GM21576 (cell line): ENCODE results near the gene KIF17.
"Not testable (repeated sequence)": the region's sequence is repeated elsewhere in the genome, so short reads cannot be mapped to it uniquely, and the experiment has no call there.

Experiments
- ATAC-seq: cut with Tn5 transposase; IDR thresholded peaks from one replicate; pipeline ENCODE4 v1.9.1; 2021; ENCODE audit warnings: mild to moderate bottlenecking, moderate library complexity; ENCODE audit not compliant: unreplicated experiment

KIF17 gene

GRCh38 chr1:20727746-20728316, 10.0 kb upstream of the KIF17 start:
- ATAC-seq: no peak

- ATAC-seq: no peak
These were observed 9.3 kb upstream of the KIF17 start for GRCh38 chr1:20726932-20727745.

DNA sequence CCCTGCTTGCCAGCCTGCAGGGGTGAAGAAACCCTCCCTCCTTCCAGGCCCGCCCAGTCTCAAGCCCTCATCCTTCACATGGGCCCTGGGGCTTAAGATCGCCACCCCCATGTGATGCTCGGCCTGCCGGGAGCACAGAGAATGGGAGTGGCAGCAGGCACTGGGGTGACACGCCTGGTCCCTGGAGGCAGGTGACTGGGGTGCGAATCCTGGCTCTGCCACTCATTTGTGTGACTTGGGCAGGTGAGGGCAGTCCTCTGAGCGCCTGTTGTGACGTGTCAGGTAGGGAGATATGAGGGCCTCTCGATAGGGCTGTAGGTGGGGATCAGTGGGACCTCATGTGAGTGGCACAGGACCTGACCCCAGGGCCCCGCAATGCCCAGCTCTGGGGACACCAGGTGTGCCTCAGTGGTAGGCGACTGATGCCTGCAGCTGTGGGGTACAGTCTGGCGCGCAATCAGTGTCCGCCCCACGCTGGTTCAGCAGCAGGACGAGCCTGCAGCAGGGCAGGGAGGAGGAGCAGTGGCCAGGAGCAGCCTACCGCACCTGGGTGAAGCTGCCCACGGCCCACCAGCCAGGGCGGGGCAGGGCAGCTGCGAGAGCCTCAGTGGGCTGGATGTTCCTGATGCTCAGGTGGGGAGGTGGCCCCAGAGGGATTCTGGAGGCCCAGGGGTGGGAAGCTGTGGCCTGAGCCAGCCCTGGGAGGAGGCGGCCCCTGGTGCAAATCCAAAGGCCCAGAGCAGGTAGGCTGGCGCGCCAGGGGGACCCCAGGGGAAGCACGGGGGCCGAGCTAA, 8.5 kb upstream of the KIF17 start:
- no peak for ATAC-seq

GRCh38 chr1:20725189-20726117, 7.6 kb upstream of the KIF17 start:
- ATAC-seq: no peak

DNA sequence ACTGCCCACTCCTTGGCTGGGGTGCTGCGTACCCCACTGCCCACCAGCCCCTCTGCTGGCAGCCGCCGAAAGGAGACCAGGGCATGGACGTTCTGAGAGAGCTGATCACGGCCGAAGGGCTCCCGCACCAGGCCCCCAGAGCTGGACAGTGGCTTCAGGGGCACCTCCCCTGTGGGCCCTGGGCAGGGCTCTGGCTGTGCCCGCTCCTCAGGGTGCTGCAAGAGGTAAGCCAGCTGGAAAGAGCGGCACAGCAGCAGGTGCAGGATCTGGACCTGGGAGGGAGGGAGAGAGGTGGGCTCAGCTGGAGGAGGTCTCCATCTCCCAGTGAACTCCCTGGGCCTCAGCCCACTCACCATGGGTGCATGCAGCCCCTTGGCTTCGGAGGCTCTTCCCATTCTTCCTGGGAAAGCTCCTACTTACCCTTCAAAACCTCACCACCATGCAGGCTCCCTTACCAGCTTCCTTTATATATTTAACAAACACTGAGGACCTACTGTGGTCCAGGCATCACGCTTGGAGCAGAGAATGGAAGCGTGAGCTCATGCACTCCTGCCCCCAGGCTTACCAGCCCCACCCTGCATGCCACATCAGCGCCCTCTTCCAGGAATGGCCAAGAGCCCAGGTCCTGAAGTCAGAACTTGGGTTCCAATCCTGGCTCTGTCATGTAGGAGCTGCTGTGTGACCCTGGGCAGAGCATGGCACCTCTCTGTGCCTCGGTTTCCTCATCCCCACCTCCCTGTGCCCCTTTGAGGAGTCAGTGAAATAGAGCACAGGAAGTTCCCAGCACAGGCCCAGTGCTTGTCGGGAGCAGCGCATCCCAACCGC, 6.8 kb upstream of the KIF17 start:
- no peak for ATAC-seq

DNA sequence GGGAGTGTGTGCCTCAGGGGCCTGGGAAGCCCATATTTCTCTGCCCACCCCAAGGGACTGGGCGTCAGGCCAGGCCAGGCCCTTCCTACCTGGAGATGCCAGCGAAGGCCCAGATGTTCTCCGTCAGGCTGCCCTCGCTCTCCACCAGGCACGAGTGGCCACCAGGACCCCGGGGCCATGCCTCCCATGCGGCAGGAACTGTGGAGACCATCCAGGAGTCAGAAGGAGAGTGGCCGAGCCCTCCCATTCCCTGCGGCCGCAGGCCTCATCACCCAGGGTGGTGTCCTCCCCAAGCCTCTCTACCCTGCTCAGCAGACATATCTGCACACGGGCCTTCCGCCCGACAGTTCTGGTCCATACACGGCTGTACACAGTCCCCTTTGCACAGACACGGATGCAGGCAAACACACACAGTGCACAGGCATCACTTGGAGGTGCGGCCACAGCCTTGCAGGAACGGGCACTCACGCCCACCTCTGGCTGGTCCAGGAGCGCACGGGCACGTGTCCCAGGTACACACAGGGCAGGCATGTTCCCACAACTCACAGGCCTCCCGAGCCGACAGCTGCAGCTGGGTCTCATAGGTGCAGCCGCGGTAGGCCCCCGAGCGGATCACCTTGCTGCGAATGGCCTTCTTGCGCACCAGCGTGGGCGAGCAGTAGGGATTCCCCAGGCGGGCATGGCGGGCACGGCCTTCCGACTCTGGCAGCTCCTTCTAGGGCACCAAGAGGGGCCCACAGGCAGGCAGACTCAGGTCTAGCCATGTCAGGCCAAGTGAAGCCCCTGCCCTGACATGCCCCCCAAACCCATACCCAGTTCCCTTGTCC, 5.9 kb upstream of the KIF17 start:
- no peak for ATAC-seq

GRCh38 chr1:20723159-20723536, 5.3 kb upstream of the KIF17 start:
- no peak for ATAC-seq

GRCh38 chr1:20721117-20722061, 3.6 kb upstream of the KIF17 start:
- no peak for ATAC-seq

GRCh38 chr1:20720631-20721091, 2.9 kb upstream of the KIF17 start:
- no peak for ATAC-seq

GRCh38 chr1:20719871-20720620, 2.2 kb upstream of the KIF17 start:
- no peak for ATAC-seq

DNA sequence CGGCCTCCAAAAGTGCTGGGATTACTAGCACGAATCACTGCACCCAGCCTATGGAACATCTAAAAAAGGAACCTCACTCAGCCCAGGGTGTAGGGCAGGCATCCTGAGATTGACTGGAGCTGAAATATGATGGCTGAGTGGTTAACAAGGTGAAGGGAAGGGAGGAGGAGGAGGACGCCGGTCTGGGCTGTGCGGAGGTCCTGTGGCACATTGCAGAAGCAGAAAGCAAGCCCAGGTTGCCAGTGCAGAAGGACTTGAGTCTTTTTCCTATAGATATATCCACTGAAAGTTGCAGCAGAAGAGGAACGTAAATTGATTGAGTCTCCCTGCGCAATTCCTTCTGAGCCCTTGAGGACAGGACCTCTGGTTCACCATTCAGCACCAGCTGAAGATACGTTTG, 1.5 kb upstream of the KIF17 start:
- ATAC-seq: no peak

DNA sequence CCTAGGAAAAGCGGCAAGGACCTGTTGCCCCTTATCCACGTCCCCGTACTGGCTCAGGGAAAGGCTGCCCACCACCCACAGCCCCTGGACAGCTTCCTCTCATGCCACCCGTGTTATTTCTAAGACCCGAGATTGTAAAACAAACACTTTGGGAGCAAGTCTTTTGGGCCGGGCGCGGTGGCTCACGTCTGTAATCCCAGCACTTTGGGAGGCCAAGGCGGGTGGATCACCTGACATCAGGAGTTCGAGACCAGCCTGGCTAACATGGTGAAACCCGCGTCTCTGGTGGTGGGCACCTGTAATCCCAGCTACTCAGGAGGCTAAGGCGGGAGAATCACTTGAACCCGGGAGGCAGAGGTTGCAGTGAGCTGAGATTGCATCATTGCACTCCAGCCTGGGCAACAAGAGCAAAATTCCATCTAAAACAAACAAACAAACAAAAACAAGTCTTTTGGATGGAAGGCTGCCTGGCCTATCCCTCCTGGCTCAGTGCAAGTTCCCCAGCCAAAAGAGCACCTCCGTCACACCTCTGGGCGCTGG, 606 bp upstream of the KIF17 start:
- ATAC-seq: not testable (repeated sequence)

- ATAC-seq: no peak
These were observed 1.6 kb downstream of the KIF17 start for GRCh38 chr1:20716232-20716631.

DNA sequence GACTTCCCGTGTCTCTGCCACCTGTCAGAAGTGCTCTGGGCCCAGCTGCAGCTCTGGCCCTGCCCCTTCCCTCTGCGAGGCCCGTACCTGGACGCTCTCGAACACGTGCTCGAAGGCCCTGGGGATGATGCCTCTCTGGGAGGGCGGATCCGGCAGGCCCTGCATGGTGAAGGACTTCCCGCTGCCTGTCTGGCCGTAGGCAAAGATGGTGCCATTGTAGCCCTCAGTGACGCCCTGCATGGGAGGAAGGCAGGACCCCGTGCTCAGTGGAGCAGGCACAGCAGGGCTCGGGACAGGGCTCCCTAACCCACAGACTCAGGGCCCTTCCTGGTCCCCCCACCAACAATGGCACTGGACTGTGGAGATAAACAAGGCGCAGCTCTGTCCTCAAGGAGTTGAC, 2.4 kb downstream of the KIF17 start:
- no peak for ATAC-seq

DNA sequence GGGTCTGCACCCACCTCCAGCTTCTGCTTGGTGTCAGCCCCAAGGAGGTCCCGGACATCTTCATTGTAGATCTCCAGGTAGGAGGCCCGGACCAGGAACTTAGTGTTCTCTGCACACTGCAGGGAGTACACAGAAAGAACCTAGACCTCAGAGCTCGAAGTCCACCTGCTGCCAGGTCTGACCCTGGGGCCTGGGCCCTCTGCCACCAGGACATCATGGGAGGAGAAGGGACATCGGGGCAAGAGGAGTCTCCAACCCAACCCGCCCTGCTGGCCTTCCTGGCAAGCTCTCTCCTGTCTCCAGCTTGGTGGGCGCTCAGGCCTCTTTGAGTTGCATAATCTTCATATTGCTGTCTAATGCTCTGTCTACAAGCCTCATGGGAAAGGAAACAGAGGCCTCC, 4.4 kb downstream of the KIF17 start:
- no peak for ATAC-seq

DNA sequence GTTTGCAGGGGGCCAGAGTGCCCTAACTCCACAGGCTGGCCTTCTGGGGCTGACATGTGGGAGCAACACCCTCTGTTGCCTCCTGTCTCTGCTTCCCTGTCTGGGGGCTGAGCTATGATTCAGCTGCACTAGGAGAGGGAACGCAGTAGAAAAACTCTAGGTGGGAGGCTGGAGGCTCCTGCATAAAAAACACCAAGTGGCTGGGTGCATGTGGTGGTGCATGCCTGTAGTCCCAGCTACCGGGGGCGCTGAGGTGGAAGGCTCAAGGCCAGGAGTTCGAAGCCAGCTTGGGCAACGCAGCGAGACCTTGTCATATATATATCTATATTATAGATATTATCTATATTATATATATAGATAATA, 5.6 kb downstream of the KIF17 start:
- ATAC-seq: no peak
